Spleen (tissue), 11 donors: Measurements from ENCODE around the gene HDHD3. TPM values are rescaled to one million over a fixed set of nuclear protein-coding genes. Genes with fewer than 3 reads are reported as not detected.

Experiments used
- DNase-seq: peaks from one replicate; pipeline ENCODE4 v3.0.0-alpha.2; 2020
- H3K27ac ChIP-seq, 8 donors: fragments of 200-600 bp; sonication (generic) in 7 of 8; 1 replicate in 4 of 8; 2 replicates in 4 of 8; pipeline versions ENCODE4 v1.5.0 to v1.8.0; 2016 to 2021; ENCODE audit warnings: inconsistent platforms in 4 of 8, mild to moderate bottlenecking in 4 of 8, moderate library complexity in 1 of 8
- H3K27me3 ChIP-seq, 7 donors: fragments of 200-600 bp; sonication (generic) in 6 of 7; replicated peaks in 1 of 7; 1 replicate in 4 of 7; 2 replicates in 3 of 7; pipeline versions ENCODE4 v1.5.0 to v1.8.0; 2016 to 2021; ENCODE audit warnings: inconsistent platforms in 3 of 7, mild to moderate bottlenecking in 1 of 7
- H3K36me3 ChIP-seq, 6 donors: fragments of 200-600 bp; sonication (generic) in 5 of 6; 1 replicate in 4 of 6; 2 replicates in 2 of 6; pipeline versions ENCODE4 v1.5.0 to v1.8.0; 2016 to 2021; ENCODE audit warnings: inconsistent platforms in 2 of 6
- H3K4me1 ChIP-seq, 6 donors: fragments of 200-600 bp; sonication (generic) in 5 of 6; 1 replicate in 3 of 6; 2 replicates in 3 of 6; pipeline versions ENCODE4 v1.5.0 to v1.8.0; 2016 to 2021; ENCODE audit warnings: inconsistent platforms in 3 of 6
- H3K4me3 ChIP-seq, 8 donors: fragments of 200-600 bp; sonication (generic) in 7 of 8; 1 replicate in 4 of 8; 2 replicates in 4 of 8; pipeline versions ENCODE4 v1.5.0 to v1.8.0; 2016 to 2021; ENCODE audit warnings: inconsistent platforms in 4 of 8, mild to moderate bottlenecking in 4 of 8, moderate library complexity in 2 of 8
- H3K9me3 ChIP-seq, 8 donors: fragments of 200-600 bp; sonication (generic) in 7 of 8; 1 replicate in 4 of 8; 2 replicates in 4 of 8; pipeline versions ENCODE4 v1.5.0 to v1.8.0; 2016 to 2021; ENCODE audit warnings: inconsistent platforms in 4 of 8
- CTCF ChIP-seq, 11 experiments: fragments of 200-600 bp in 7 of 11; fragments of 450-650 bp in 4 of 11; sonication (generic) in 4 of 11; IDR thresholded peaks in 8 of 11; conservative IDR thresholded peaks in 3 of 11; 1 replicate in 7 of 11; 2 replicates in 4 of 11; pipeline versions ENCODE4 v1.4.0 to v1.8.0; 2016 to 2021; ENCODE audit warnings: antibody characterized with exemption in 11 of 11, inconsistent platforms in 4 of 11, mild to moderate bottlenecking in 1 of 11
- POLR2A ChIP-seq, 3 donors: fragments of 450-650 bp; IDR thresholded peaks; one replicate each; pipeline ENCODE4 v1.5.1; 2017; ENCODE audit warnings: antibody characterized with exemption in 3 of 3, mild to moderate bottlenecking in 1 of 3
- POLR2AphosphoS5 ChIP-seq, 3 donors: sonication (generic); formaldehyde crosslinking; IDR thresholded peaks; one replicate each; pipeline ENCODE4 v1.5.1; 2017; ENCODE audit warnings: antibody characterized with exemption in 3 of 3
- WGBS, 5 donors: extraction: QIAGEN DNeasy Blood & Tissue Kit in 3 of 5; methylation state at CpG; one replicate each; pipeline versions ENCODE4 v1.1.5 to v1.1.7; 2013 to 2018; 5-methylcytosine and 5-hydroxymethylcytosine counted together
- intact Hi-C: fragments of 100-400 bp; cut with DNase I; formaldehyde crosslinking; loops from one replicate; pipeline ENCODE4 v1.15.0; 2023; ENCODE audit warnings: low total_unique reads
- polyA plus RNA-seq, 3 donors: library from polyadenylated mRNA; stranded (reverse); fragments of 200-250 nt; gene quantifications; one replicate each; pipeline ENCODE4 v1.2.1, GENCODE V29; 2013
- total RNA-seq, 7 donors: library from RNA; depleted of rRNA in 3 of 7; stranded (reverse); fragments of >200 nt in 3 of 7; fragmentation: NEBNext Ultra II Directional in 4 of 7; extraction: Animal tissue kit (Norgen Biotek cat#: 25700) in 4 of 7; gene quantifications; one replicate each; pipeline versions ENCODE4 v1.1.0 to v1.2.1, GENCODE V29; 2016 to 2021
- donor health status: healthy with polysubstance abuse.
- donor health status: DM: no; HTN: no; CAD: no; lungs with moderate emphysema.
- donor health status: DM: no; HTN: no; CAD: no.
- donor health status: Bipolar disorder and iron deficiency.
- donor health status: healthy.
- donor health status: DM: no; HTN: no; CAD: no.
- donor health status: DM: yes; HTN: yes; CAD: no.

HDHD3 gene
- total and polyA plus RNA-seq, 10 donors: 13.5 to 38.3 (median 17.6) TPM

- peaks cover 0 to 2% (median 0%) of the 10 kb centered on the region in 6 donors for H3K4me1 ChIP-seq
- H3K27ac ChIP-seq: no peak overlapping the region
- H3K36me3 ChIP-seq: peaks cover 0 to 90% (median 44%) of the 10 kb centered on the region in 6 donors
- TF ChIP-seq CTCF (IDR thresholded peaks at IDR 0.05 in 8 of 11, conservative IDR thresholded peaks at IDR 0.05 in 3 of 11): no peak
- TF ChIP-seq POLR2AphosphoS5 (IDR thresholded peaks at IDR 0.05): no peak
- no peak for TF ChIP-seq POLR2A (IDR thresholded peaks at IDR 0.05)
- intact Hi-C loops: no loop called here
- H3K9me3 ChIP-seq: no peaks in the 10 kb centered on the region
- H3K27me3 ChIP-seq: no peaks in the 10 kb centered on the region
- H3K4me3 ChIP-seq: no peak overlapping the region
- DNase-seq: no peak
- WGBS, 5 donors: 89 to 98% (median 94%) methylated on average over 7 of the region's 7 CpGs
Measured at GRCh38 chr9:113393281-113393680, 16.5 kb upstream of the HDHD3 start.

- DNase-seq: no peak
- Histone ChIP-seq H3K27ac (no peak overlapping the region), H3K4me1 (no peaks in the 10 kb centered on the region), H3K27me3 (no peaks in the 10 kb centered on the region), H3K9me3 (no peaks in the 10 kb centered on the region), H3K4me3 (no peak overlapping the region), H3K36me3 (peaks cover 0 to 99% (median 53%) of the 10 kb centered on the region in 6 donors)
- intact Hi-C loops: no loop called here
- TF ChIP-seq POLR2AphosphoS5 (IDR thresholded peaks at IDR 0.05) (no peak), POLR2A (IDR thresholded peaks at IDR 0.05) (no peak), CTCF (IDR thresholded peaks at IDR 0.05 in 8 of 11, conservative IDR thresholded peaks at IDR 0.05 in 3 of 11) (no peak)
- 95 to 99% (median 97%) methylated on average over 7 of the region's 7 CpGs for WGBS, 5 donors
Measured at GRCh38 chr9:113391917-113392316, 15.1 kb upstream of the HDHD3 start.

- Histone ChIP-seq H3K36me3 (peaks cover 0 to 98% (median 54%) of the 10 kb centered on the region in 6 donors), H3K27ac (no peak overlapping the region), H3K4me3 (no peak overlapping the region), H3K4me1 (no peaks in the 10 kb centered on the region), H3K27me3 (no peaks in the 10 kb centered on the region), H3K9me3 (no peaks in the 10 kb centered on the region)
- 95 to 98% (median 97%) methylated on average over 16 to 17 of the region's 17 CpGs for WGBS, 5 donors
- no peak for DNase-seq
- TF ChIP-seq CTCF (IDR thresholded peaks at IDR 0.05 in 8 of 11, conservative IDR thresholded peaks at IDR 0.05 in 3 of 11) (no peak), POLR2A (IDR thresholded peaks at IDR 0.05) (no peak), POLR2AphosphoS5 (IDR thresholded peaks at IDR 0.05) (no peak)
- intact Hi-C loops: no loop called here
Measured at GRCh38 chr9:113390192-113390960, 13.6 kb upstream of the HDHD3 start.

GRCh38 chr9:113389451-113389850, 12.7 kb upstream of the HDHD3 start:
- DNase-seq: no peak
- intact Hi-C loops: no loop called here

More at GRCh38 chr9:113389451-113389850, 12.7 kb upstream of the HDHD3 start:
- Histone ChIP-seq H3K36me3 (peaks cover 0 to 89% (median 54%) of the 10 kb centered on the region in 6 donors), H3K27ac (no peak overlapping the region), H3K27me3 (no peaks in the 10 kb centered on the region), H3K4me1 (no peaks in the 10 kb centered on the region), H3K9me3 (no peaks in the 10 kb centered on the region), H3K4me3 (no peak overlapping the region)
- TF ChIP-seq POLR2A (IDR thresholded peaks at IDR 0.05) (no peak), POLR2AphosphoS5 (IDR thresholded peaks at IDR 0.05) (peak in 1 of 3 donors; percentile 10)
- 92 to 98% (median 93%) methylated on average over 10 to 11 of the region's 11 CpGs for WGBS, 5 donors
